ENCODE data around the gene GALNTL6. TPM values are rescaled to one million over a fixed set of nuclear protein-coding genes. Genes with fewer than 3 reads are reported as not detected.

Gene GALNTL6
- total RNA-seq, 1 donor from 2014 or later, result not detected

DNA sequence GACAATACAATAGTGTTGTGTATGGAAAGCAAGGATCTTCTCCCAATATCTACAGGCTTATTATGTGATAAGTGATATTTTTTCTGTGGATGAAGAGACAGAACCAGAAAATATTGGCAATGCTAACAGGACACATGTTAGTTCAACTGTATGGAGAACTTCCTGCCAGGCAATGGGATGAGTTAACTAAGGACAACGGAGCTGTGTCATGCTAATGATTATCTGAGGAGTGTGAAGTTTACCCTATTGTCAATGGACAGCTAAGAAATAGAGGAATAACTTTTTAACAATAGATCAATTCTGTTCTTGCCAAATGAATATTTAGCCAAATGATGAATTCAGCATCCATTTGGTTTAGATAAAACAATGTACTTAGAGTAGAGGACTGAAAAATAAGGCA is 180.0 kb downstream of the GALNTL6 start:
- no peak for DNase-seq (ENCODE audit: low read depth in 2 of 2)

DNA sequence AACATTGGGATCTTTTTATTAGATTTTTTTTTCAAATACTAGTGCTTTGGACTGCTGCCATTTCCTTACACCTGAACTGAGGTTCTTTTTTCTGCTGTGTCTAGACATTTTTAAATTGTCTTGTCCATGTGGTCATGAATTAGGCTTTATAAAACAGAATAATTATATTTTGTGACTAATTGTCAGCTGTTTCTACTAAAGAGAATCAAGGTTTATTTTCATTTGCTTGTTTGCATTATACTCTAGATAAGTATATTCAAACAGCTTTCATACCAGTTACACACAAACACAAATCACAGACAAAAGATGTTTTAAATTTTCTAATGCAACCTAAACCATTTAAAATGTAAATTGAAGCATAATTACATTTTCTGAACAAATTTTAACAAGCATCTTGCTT is 194.7 kb downstream of the GALNTL6 start:
- no peak for DNase-seq (ENCODE audit: low read depth in 2 of 2)

- no peak for DNase-seq (ENCODE audit: low read depth in 2 of 2)
Measured at GRCh38 chr4:172009446-172010230, 196.4 kb downstream of the GALNTL6 start.

DNA sequence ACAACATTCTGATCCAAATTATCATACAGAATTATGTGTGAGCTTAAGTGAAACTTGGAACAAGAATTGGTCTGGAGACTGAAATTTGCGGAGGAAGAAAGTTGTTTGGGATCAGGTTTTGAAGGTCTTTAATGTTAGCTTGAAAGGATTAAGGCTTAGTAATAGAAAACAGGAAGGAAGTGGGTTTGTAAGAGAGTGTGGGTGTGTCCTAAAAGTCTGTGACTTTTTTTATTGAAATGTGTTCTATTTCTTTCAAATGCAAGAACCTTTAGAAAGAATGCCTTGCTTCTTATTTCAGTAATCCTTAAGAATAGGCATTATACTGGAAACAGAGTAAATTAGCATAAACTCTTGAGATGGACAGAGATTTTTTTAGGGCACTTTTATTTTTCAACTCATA is 198.0 kb downstream of the GALNTL6 start:
- DNase-seq (ENCODE audit: low read depth in 2 of 2), result no peak

GRCh38 chr4:172018358-172018757 is 205.2 kb downstream of the GALNTL6 start:
- DNase-seq (ENCODE audit: low read depth in 2 of 2), result no peak

DNA sequence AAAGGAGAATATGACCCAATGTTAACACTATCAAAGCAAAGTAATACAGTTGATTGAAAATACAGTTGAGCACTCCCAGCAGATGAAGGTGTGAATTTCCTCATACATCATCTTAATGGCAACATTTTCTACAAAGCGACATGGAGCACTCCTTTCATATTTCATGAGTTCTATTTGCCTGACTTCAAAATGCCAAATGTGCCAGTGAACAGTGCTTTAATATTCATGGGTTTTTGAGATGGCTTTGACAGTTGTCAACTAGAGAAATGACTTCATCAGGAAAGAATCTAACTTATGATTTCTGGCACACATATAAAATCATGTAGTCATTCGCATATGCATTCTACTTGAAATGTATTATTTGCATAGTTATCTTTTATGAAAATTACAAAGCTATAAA is 222.4 kb downstream of the GALNTL6 start:
- DNase-seq (ENCODE audit: low read depth in 2 of 2), result no peak

GRCh38 chr4:172040766-172041165 is 227.6 kb downstream of the GALNTL6 start:
- no peak for DNase-seq (ENCODE audit: low read depth in 2 of 2)

DNA sequence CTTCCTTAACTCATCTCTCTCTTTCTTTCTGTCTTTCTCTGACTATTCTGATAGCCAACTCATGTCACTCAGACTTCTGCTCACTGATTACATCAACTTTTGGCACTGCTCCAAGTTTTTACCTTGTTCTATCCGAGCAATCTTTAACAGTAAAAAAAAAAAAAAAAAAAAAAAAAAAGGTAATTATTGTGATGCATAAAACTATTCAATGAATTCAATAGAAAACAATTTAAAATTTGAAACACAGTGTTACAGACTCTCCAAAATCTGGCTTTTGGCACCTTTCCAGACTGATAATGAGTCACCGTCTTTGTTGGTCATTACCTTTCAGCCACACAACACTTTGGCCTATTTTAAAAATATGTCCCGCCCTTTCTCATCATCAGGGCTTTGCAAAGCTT is 229.5 kb downstream of the GALNTL6 start:
- peak in 1 of 2 donors; percentile 0 for DNase-seq (ENCODE audit: low read depth in 2 of 2)

- DNase-seq (ENCODE audit: low read depth in 2 of 2), result no peak
Measured at GRCh38 chr4:172045981-172046380, 232.8 kb downstream of the GALNTL6 start.

DNA sequence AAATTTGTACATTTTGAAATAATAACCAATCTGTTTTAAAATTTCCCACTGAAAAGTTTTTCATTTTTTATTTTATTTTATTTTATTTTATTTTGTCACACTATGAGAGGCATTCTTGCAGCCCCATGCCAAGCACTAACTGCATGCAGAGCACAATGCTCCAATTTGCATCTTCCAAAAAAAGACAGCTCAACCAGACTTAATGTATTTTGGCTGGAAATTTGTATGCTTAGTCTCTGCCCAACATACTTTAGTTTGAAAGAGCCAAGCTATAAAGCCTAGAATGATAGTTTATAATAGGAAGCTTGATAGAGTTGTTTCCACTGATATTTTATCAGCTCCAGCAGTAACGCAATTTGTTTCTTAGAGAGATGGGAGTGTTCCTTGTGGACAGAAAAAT is 235.5 kb downstream of the GALNTL6 start:
- no peak for DNase-seq (ENCODE audit: low read depth in 2 of 2)

DNA sequence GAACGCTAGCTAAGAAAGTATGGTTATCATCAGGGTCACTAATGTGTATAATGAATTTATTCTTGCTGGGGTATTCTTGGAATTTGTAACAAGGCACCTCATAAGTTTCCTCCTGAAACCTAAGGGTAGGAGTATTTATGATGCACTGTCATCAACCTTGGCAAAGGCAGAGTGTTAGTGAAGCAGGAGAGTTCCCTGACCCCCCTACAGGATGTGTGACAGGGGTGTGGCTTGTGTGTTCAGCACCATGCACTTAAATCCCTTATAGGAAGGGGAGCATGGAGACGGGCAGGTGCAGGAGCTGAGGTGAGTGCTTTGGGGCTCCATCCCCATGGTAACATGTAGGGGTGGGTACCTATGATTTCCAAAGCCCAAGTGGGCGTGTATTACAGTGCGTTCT is 237.7 kb downstream of the GALNTL6 start:
- no peak for DNase-seq (ENCODE audit: low read depth in 2 of 2)

DNA sequence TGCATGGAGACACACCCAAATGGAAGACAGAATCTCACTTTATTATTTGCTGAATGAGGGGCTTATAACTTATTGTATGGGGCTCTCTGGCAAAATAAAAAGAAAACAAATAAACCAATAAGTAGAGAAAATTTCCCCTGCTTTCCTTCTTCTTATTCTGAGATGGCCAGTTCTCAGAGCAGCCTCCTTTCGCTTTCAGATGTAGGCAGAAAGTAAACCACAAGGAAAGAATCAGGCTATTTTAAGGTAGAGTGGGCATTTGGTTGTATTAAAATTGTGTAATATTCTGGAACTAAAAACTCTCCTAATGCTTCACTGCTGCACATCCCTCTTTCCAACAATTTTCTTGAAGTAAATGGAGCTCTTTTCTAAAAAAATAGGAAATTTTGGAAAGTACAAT is 241.8 kb downstream of the GALNTL6 start:
- no peak for DNase-seq (ENCODE audit: low read depth in 2 of 2)

GRCh38 chr4:172055498-172055897 is 242.3 kb downstream of the GALNTL6 start:
- DNase-seq (ENCODE audit: low read depth in 2 of 2), result no peak

DNA sequence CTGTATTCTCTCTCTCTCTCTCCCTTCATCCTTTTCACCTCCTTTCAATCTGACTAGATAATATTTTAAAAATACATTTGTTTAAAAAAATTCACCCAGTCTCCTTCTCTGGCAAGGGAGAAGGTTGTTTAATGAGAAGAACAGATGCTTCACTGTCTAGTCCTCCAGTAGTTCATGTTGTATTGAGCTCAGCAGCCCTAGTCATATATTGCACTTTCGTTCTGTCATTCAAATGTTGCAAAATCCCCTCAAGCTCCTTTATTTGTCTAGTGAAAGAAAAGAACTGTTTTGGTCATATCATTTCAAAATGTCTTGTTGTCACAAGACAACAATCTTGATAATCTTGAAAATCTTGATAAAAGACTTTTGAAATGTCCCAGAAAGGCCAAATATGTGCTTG is 248.0 kb downstream of the GALNTL6 start:
- no peak for DNase-seq (ENCODE audit: low read depth in 2 of 2)

DNA sequence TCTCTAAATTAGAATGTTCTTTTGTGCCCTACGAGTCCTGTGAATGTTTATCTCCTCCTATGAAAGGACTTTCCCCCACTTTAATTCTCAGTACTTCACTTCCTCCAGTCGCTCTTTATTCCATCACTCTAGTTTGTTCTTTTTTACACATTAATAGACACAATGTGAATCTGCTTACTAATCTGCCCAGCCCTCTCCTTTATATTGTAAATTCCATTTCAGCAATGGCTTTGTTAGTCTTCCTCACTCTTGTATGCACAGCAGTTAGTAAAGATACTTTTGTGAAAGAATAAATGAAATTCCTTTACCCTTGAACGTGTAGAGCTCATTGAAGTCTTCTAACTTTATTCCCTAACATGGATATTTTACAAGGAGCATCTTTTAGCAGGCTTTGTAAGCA is 255.3 kb downstream of the GALNTL6 start:
- DNase-seq (ENCODE audit: low read depth in 2 of 2), result no peak

DNA sequence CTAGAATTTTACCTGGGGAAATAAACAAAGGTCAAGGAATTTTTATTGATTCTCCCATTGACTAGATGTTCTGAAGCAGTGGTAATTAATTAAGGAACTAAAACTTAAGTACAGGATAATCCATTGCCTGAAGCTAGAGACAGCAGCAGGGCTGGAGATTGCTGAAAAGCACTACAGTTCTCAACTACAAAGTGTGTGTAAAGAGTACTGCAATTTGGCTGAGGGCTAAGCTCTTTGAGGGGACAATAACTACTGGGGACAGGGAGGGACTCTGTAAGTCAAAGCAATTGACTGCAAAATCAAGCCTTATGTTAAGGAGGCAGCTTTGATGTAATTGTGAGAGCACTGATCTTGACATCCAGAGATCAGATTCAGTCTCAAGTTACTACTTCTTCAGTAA is 260.4 kb downstream of the GALNTL6 start:
- no peak for DNase-seq (ENCODE audit: low read depth in 2 of 2)

DNA sequence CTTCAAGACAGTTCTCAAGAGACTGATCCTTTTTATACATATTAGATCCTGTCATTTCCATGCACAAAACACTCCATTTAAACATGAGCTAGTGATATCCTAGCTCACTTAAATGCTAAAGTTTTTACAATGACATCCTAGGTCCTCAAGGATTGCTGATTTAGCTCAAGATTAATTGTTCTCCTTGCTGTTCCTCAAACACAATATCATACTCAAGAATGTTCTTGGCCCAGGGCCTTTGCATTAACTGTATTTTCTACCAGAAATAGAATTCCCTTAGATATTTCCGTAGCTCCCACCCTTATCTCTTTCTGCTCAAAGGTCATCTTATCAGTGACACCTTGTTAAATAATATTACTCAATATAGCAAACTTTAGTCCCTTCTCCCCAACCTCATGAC is 270.1 kb downstream of the GALNTL6 start:
- no peak for DNase-seq (ENCODE audit: low read depth in 2 of 2)

DNA sequence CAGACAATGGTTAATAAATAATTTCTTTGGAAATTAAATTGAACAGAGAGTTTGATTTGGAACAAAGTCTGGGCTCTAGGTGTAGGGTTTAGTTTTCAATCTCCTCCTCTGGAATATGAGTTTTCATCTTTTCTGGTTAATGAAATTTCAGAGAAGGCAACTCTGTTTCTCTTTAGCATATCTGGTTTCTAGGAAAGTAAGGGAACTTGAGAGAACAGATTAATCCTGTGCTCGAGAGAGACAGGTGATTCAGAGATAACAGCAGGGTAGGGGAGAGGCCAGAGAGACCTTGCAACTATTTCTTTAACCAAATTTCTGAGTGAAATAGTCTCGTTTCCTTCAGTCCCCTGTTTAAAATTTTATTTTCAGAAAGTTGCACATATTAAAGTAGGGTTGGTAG is 275.4 kb downstream of the GALNTL6 start:
- no peak for DNase-seq (ENCODE audit: low read depth in 2 of 2)

- DNase-seq (ENCODE audit: low read depth in 2 of 2), result no peak
Measured at GRCh38 chr4:172095161-172095560, 282.0 kb downstream of the GALNTL6 start.

DNA sequence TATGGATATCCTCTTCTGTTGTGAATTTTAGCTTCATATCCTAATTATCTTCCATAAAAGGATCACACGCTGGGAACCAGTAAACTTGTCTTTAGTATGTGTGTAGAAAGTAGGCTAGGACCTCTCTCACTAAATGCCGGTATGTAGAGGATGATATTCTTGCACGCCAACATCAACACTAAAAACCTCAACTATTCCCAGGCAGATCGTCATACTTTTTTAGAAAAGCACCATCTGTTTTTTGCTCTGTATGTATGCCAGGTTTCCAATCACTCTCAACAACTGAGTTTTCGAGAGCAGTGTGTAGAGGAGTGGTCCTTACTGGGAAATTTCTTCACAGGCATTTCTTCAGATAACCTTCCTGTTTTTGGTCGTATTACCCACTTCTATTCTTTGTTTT is 283.6 kb downstream of the GALNTL6 start:
- DNase-seq (ENCODE audit: low read depth in 2 of 2), result no peak

- no peak for DNase-seq (ENCODE audit: low read depth in 2 of 2)
Measured at GRCh38 chr4:172099376-172099775, 286.2 kb downstream of the GALNTL6 start.

DNA sequence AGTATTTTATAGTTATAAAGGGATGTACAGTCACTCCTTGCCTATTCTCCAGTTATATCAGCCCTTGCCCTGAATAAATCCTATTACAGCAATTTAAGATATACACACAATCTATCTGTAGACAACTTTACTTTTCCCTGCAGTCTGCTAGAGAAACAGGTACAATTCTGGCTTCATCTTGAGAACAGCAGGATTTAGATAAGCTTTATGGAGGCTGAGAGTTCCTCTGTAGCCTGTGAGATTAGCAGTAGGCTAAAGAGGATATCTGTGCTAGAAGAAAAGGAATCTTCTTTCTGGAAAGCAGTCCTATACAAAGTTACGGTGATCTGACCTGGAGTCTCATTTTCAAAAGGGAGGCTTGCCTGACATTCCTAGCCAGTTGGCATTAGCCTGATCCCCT is 290.3 kb downstream of the GALNTL6 start:
- no peak for DNase-seq (ENCODE audit: low read depth in 2 of 2)

DNA sequence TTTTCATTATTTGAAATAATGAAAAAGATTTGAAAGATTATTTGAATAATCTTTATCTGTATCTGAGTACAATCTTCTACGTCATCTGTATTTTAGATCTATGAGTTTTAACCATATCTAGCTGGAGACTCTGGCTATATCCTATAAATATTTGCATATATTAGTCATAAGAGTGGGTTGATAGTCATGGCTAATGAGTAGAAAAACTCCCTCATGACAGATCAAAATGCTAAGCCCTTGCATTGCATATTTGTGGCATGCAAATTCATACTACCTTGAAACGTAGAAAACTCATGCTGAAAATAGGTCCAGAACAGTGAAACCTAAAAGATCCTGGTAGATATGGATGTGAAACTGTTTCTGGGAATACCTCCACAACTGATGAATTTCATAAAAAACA is 291.3 kb downstream of the GALNTL6 start:
- no peak for DNase-seq (ENCODE audit: low read depth in 2 of 2)

GRCh38 chr4:172105918-172106317 is 292.7 kb downstream of the GALNTL6 start:
- no peak for DNase-seq (ENCODE audit: low read depth in 2 of 2)
